B cell (primary cell): Measurements from ENCODE around the gene SHC4. TPM values are rescaled to one million over a fixed set of nuclear protein-coding genes. Genes with fewer than 3 reads are reported as not detected.

ENCODE experiments used
- ATAC-seq: fragments of 200-7000 bp; cut with Tn5 transposase; one replicate; pipeline ENCODE4 v1.10.0; 2021; ENCODE audit warnings: low read depth, mild to moderate bottlenecking, moderate number of reproducible peaks, moderate library complexity
- CTCF ChIA-PET: fragments of 350-600 bp; sonication (Branson Sonifier 250); formaldehyde crosslinking; loops from one replicate; lab custom pipeline; 2021; ENCODE audit warnings: antibody characterized with exemption, inconsistent platforms; lab: Charles Lee
- POLR2A ChIA-PET: fragments of 350-600 bp; sonication (Branson Sonifier 250); formaldehyde crosslinking; loops from one replicate; lab custom pipeline; 2021; ENCODE audit warnings: antibody characterized with exemption; lab: Charles Lee
- DNase-seq: peaks from one replicate; pipeline ENCODE4 v3.0.0; 2013
- H2AFZ ChIP-seq: 2 replicates; pipeline ENCODE4 v1.6.1; 2012; ENCODE audit warnings: mild to moderate bottlenecking, low read depth, low read length; ENCODE audit not compliant: insufficient read depth, poor library complexity, severe bottlenecking
- H3K27ac ChIP-seq, 2 donors: 1 replicate in 1 of 2; 2 replicates in 1 of 2; pipeline ENCODE4 v1.5.1; 2012 to 2013; ENCODE audit warnings: low read length in 2 of 2, mild to moderate bottlenecking in 2 of 2, moderate library complexity in 1 of 2
- H3K27me3 ChIP-seq, 4 experiments: fragments of 200-600 bp in 1 of 4; sonication (generic) in 1 of 4; replicated peaks in 1 of 4; 1 replicate in 2 of 4; 2 replicates in 2 of 4; pipeline versions ENCODE4 v1.6.1 to v1.7.0; 2013 to 2016; ENCODE audit warnings: low read length in 3 of 4, mild to moderate bottlenecking in 2 of 4, mixed read lengths in 1 of 4, moderate library complexity in 1 of 4; ENCODE audit not compliant: insufficient read depth in 4 of 4, control insufficient read depth in 3 of 4; ENCODE audit errors: control extremely low read depth in 1 of 4
- H3K36me3 ChIP-seq, 2 experiments: replicated peaks in 1 of 2; 1 replicate in 1 of 2; 2 replicates in 1 of 2; pipeline versions ENCODE4 v1.6.1 to v1.7.1; 2013; ENCODE audit warnings: low read length in 1 of 2; ENCODE audit not compliant: insufficient read depth in 2 of 2, control insufficient read depth in 1 of 2; ENCODE audit errors: control extremely low read depth in 1 of 2, extremely low read depth in 1 of 2
- H3K4me1 ChIP-seq, 2 donors: fragments of 200-600 bp in 1 of 2; sonication (generic) in 1 of 2; 1 replicate in 1 of 2; 2 replicates in 1 of 2; pipeline versions ENCODE4 v1.5.1 to v1.6.1; 2013 to 2017; ENCODE audit warnings: low read length in 2 of 2; ENCODE audit not compliant: control insufficient read depth in 2 of 2, insufficient read depth in 2 of 2
- H3K4me2 ChIP-seq: replicated peaks from 2 replicates; pipeline ENCODE3; 2012; ENCODE audit warnings: mild to moderate bottlenecking, low read depth, low read length; ENCODE audit not compliant: poor library complexity, severe bottlenecking
- H3K4me3 ChIP-seq, 5 experiments: fragments of 200-600 bp in 1 of 5; sonication (generic) in 1 of 5; 1 replicate in 3 of 5; 2 replicates in 2 of 5; pipeline versions ENCODE4 v1.5.1 to v1.7.0; 2011 to 2016; ENCODE audit warnings: low read length in 4 of 5, mild to moderate bottlenecking in 4 of 5, low read depth in 2 of 5, control low read depth in 1 of 5, moderate library complexity in 1 of 5; ENCODE audit not compliant: insufficient read depth in 1 of 5; ENCODE audit errors: control extremely low read depth in 1 of 5, extremely low read depth in 1 of 5
- H3K79me2 ChIP-seq: fragments of 200-600 bp; sonication (generic); one replicate; pipeline ENCODE4 v1.6.0; 2016; ENCODE audit warnings: low read length; ENCODE audit not compliant: control insufficient read depth, insufficient read depth
- H3K9ac ChIP-seq: fragments of 200-600 bp; sonication (generic); 2 replicates; pipeline ENCODE4 v1.6.1; 2017; ENCODE audit warnings: mild to moderate bottlenecking, low read length, moderate library complexity
- H3K9me3 ChIP-seq, 3 donors: one replicate each; pipeline versions ENCODE4 v1.6.1 to v1.7.1; 2013; ENCODE audit warnings: low read length in 2 of 3; ENCODE audit not compliant: control insufficient read depth in 2 of 3, insufficient read depth in 1 of 3; ENCODE audit errors: control extremely low read depth in 1 of 3
- H4K20me1 ChIP-seq: 2 replicates; pipeline ENCODE4 v1.6.0; 2012; ENCODE audit warnings: mild to moderate bottlenecking, low read length; ENCODE audit not compliant: insufficient read depth, control insufficient read depth, poor library complexity, severe bottlenecking
- H3K27ac Mint-ChIP-seq: one replicate; pipeline ENCODE4 v1.8.0; 2021; ENCODE audit warnings: mixed read lengths
- H3K27me3 Mint-ChIP-seq: one replicate; pipeline ENCODE4 v1.8.0; 2021; ENCODE audit warnings: mixed read lengths
- H3K4me1 Mint-ChIP-seq: one replicate; pipeline ENCODE4 v1.8.0; 2021; ENCODE audit warnings: mixed read lengths
- H3K4me3 Mint-ChIP-seq: one replicate; pipeline ENCODE4 v1.8.0; 2021; ENCODE audit warnings: mixed read lengths
- H3K9me3 Mint-ChIP-seq: one replicate; pipeline ENCODE4 v1.8.0; 2022; ENCODE audit warnings: mixed read lengths; ENCODE audit not compliant: insufficient read depth
- EZH2 ChIP-seq: IDR thresholded peaks from 2 replicates; pipeline ENCODE4 v1.6.1; 2012; ENCODE audit warnings: borderline replicate concordance, low read depth, mild to moderate bottlenecking, moderate library complexity, low read length; ENCODE audit not compliant: insufficient read depth, poor library complexity, severe bottlenecking
- WGBS: methylation state at CpG from one replicate; pipeline ENCODE4 v1.1.5; 2013; ENCODE audit warnings: missing lambda C conversion rate; ENCODE audit not compliant: insufficient coverage; 5-methylcytosine and 5-hydroxymethylcytosine counted together
- intact Hi-C: fragments of 100-400 bp; cut with micrococcal nuclease; formaldehyde crosslinking; loops from one replicate; pipeline ENCODE4 v1.10.0; 2022
- polyA plus RNA-seq: library from polyadenylated mRNA; depleted of rRNA; stranded (reverse); fragments of >200 nt; gene quantifications from 2 replicates; pipeline ENCODE4 v1.2.3, GENCODE V29; 2012
- total RNA-seq, 2 donors: library from RNA; stranded (reverse); fragments of 120-200 nt in 1 of 2; gene quantifications; 1 replicate in 1 of 2; 2 replicates in 1 of 2; pipeline versions ENCODE4 v1.2.3 to v1.2.4, GENCODE V29; 2013 to 2022
- TF ChIP-seq, protein P1 (sequence below): fragments of 200-600 bp; IDR thresholded peaks from one replicate; pipeline ENCODE4 v1.8.0; 2022; ENCODE audit warnings: antibody characterized with exemption, mild to moderate bottlenecking

Gene SHC4
- total and polyA plus RNA-seq, 2 donors (not counting 1 experiment from before 2014, with no cell fraction given): 0.04 to 0.69 TPM

DNA sequence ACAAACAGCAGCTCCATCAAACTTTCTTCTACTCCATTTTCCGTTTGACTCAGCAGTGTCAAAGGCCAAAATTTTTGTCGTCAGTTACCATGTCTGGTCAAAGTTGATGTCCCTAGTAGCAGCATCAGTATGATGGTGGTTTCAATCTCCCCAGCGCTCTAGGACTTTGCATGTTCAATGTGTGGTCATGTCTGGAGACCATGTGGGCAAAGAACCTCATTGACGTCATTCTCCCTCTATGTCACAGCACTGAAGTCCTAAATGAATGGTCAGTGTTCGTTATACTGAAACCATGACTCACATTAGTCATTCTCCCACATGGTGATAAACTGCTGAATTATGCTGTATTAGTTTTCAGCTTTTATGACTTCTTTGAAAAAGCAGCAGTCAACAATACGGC, 23.2 kb downstream of the SHC4 start:
- no peak overlapping the region for H3K9ac ChIP-seq
- intact Hi-C loops: no loop called here
- 73% methylated on average over 4 of the region's 6 CpGs for WGBS
- H3K4me2 ChIP-seq: no peak overlapping the region
- no peak overlapping the region for H2AFZ ChIP-seq
- ChIA-PET CTCF (no interaction called here), POLR2A (no interaction called here)
- peaks cover 0 to 4% (median 0%) of the 10 kb centered on the region in 4 experiments for H3K27me3 ChIP-seq
- H3K4me3 ChIP-seq: no peak overlapping the region
- Mint-ChIP-seq H3K4me1 (no peaks in the 10 kb centered on the region), H3K4me3 (no peak overlapping the region), H3K27ac (no peak overlapping the region), H3K27me3 (peaks cover 31% of the 10 kb centered on the region), H3K9me3 (no peaks in the 10 kb centered on the region)
- DNase-seq (no peak), ATAC-seq (no peak)
- no peaks in the 10 kb centered on the region for H3K4me1 ChIP-seq
- no peaks in the 10 kb centered on the region for H3K36me3 ChIP-seq
- TF ChIP-seq, protein P1, sequence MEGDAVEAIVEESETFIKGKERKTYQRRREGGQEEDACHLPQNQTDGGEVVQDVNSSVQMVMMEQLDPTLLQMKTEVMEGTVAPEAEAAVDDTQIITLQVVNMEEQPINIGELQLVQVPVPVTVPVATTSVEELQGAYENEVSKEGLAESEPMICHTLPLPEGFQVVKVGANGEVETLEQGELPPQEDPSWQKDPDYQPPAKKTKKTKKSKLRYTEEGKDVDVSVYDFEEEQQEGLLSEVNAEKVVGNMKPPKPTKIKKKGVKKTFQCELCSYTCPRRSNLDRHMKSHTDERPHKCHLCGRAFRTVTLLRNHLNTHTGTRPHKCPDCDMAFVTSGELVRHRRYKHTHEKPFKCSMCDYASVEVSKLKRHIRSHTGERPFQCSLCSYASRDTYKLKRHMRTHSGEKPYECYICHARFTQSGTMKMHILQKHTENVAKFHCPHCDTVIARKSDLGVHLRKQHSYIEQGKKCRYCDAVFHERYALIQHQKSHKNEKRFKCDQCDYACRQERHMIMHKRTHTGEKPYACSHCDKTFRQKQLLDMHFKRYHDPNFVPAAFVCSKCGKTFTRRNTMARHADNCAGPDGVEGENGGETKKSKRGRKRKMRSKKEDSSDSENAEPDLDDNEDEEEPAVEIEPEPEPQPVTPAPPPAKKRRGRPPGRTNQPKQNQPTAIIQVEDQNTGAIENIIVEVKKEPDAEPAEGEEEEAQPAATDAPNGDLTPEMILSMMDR: no peak
- TF ChIP-seq EZH2: no peak
- no peaks in the 10 kb centered on the region for H4K20me1 ChIP-seq
- H3K9me3 ChIP-seq: no peaks in the 10 kb centered on the region
- no peak overlapping the region for H3K27ac ChIP-seq
- no peaks in the 10 kb centered on the region for H3K79me2 ChIP-seq

DNA sequence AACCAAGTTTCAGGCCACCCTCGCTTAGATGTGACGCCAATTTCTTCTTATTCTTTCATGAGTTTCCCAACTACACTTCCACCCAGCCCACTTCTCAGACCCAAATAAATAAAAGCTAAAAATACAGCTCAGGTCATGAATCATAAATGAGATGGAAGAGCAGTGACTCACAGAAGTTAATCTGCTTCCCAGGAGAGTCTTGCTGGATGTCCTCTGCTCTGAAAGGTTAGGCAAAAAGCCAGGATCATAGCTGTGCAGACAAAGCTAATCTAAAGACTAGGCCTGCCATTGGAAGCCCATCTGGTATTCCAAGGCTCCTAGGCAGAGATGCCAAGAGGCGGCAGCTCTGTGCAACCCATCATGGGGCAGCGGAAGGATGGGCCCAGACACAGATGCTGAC, 24.1 kb downstream of the SHC4 start:
- 100% methylated on average over 2 of the region's 4 CpGs for WGBS
- no peak for ATAC-seq
- Histone ChIP-seq H3K27ac (no peak overlapping the region), H3K27me3 (peaks cover 0 to 4% (median 0%) of the 10 kb centered on the region in 4 experiments), H3K4me1 (no peaks in the 10 kb centered on the region), H3K36me3 (no peaks in the 10 kb centered on the region), H3K79me2 (no peaks in the 10 kb centered on the region), H3K9me3 (no peaks in the 10 kb centered on the region), H4K20me1 (no peaks in the 10 kb centered on the region), H3K4me3 (no peak overlapping the region), H2AFZ (no peak overlapping the region), H3K4me2 (no peak overlapping the region), H3K9ac (no peak overlapping the region)
- no peaks in the 10 kb centered on the region for H3K9me3 Mint-ChIP-seq
- ChIA-PET POLR2A (no interaction called here), CTCF (interaction anchor here (0.6 kb wide), 1 partner anchor 35 kb away, joined by 3 read pairs; no protein-coding TSS in a partner anchor)
- intact Hi-C loops: no loop called here
- TF ChIP-seq EZH2: no peak
- TF ChIP-seq, protein P1: no peak
- no peak overlapping the region for H3K4me3 Mint-ChIP-seq
- no peak overlapping the region for H3K27ac Mint-ChIP-seq
- no peaks in the 10 kb centered on the region for H3K4me1 Mint-ChIP-seq
- no peak for DNase-seq
- H3K27me3 Mint-ChIP-seq: peaks cover 31% of the 10 kb centered on the region
